Measurements from ENCODE around the gene MATN1. TPM values are rescaled to one million over a fixed set of nuclear protein-coding genes. Genes with fewer than 3 reads are reported as not detected.

Gene MATN1
- total RNA-seq, 1 donor = 2.7 TPM

DNA sequence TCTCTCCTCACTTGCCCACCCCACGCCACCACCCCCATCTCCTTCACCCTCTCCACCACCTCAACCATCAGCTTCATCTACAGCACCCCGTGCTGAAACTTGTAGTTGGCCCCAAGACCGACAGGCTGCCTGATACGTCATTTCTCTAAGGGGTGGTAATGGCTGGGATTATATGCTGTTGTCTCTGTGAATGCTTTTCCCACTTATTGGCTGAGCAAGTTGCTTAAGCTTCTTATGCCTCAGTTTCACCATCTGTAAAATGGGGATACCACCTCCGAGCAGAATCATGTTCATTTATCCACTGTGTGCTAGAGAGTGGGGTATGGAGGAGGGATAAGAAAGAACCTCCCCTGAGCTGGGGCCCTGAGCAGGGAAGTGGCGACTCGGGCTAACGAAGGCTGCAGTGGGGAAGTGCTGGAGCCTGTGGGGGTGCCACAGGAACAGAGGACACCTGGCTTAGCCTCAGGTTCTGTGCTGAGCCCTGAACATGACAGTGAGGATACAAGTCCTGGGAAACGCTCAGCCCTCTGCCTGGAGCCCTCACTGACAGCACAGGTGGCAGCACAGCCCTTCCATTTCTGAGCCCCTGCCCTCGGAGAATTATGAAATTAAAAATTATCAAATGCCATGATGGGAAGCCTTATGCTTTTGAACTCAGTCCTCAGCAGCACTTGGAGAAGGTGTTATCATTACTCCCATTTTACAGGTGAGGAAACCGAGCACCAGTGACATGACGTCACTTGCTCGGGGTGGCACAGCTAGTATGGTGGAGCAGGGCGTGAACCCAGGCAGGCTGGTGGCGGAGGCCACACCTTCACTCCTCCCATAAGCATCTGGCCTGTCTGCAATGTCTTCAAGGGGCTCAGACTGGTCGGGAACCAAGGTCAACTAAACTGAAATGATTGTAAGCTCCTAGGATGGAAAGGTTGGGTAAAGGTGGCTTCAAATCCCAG is 2.8 kb downstream of the MATN1 start:
- DNase-seq (ENCODE audit: low read depth in 2 of 3, low spot score in 2 of 3) = no peak

DNA sequence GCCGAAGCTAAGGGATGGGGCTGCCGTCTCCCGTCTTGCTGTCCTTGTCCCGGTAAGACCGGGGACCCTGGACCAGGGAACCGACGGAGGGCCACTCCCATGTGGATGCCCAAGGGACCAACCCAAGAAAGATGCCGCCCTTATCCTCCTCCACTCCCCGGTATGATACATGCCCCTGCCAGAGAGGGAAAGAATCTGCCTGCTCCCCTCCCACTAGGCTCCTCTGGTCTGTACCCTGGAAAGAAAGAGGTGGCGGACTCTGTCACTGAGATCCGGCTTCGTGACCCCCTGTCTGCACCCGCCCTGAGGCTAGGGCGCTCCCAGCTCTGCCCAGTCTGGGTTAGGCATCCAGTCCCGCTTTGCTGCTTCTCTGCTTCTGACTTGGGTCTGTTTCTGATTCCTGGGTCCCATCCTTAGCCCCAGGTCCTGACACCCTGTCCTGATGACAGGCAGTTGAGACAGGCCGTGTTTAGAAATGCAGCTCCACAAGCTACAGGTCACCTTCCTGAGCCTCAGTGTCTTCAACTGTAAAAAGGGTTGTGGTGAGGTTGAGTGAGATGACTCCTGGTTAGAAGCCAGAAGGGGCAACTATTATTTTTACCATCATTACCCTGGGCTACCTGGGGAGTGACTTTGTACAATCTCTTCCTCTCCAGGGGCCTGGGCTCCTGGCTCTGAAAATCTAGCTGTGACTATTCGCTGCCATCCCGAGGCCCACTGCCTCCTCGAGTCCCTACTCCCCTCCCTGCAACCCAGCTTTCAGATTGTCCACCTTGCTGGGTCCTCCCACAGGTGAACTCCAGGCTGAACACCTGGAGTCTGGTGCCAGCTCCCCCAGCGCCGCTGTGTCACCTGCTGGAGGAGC is 3.7 kb downstream of the MATN1 start:
- DNase-seq (ENCODE audit: low read depth in 2 of 3, low spot score in 2 of 3) = no peak

DNA sequence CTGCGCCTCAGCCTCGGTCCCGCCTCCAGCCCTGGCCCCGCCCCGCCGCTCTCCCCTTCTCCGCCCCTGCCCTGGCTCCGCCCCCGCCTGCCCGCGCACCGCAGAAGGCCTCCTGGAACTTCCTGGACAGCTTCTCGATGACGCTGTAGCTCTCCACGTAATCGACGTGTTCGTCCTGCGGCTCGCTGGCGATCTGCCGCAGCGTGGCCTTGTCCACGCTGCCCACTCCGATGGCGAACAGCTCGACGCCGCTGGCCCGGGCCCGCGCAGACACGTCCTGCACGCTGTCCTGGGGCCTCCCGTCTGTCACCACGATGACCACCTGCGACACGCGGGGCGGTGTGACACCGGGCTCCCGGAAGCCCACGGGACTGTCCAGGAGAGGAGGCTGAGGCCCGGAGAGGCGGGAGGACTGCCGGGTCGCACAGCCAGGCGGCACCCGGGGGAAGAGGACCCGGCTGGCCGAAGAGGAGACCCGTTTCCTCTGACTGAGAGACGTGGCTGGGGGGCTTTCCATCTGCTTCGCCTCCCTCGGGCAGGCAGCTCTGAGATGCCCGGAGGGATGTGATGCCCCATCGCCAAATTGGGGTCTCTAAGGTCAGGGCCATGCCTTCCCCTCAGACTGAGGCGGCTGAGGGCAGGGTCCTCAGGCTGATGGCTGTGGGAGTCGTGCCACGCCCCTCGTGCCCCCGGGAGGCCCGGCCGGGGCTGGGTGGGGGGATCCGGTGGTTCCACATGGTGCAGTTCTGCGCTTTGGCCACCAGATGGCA is 4.6 kb downstream of the MATN1 start:
- peak; percentile 78 to 88 (median 84) for DNase-seq (ENCODE audit: low read depth in 2 of 3, low spot score in 2 of 3)

DNA sequence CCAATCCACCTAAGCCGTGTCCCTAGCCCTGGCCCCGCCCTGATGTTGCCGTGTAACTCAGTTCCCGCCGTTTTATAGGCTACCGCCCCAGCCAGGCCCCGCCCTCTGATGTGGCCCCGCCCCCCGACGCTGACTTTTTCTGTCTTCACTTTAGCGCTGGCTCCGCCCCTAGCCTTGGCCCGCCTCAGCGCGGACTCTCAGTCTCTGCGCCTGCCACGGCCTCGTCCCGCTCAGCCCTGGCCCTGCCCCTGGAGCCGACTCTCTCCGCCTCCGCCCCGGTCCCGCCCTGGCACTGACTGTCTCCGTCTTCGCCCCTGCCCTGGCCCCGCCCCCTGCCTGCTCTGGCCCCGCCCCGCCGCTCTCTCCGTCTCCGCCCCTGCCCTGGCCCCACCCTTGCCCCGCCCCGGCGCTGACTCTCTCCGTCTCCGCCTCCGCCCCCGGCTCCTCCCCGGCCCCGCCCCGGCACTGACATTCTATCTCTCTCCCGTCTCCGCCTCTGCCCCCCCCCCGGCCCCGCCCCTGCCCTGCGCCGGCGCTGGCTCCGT is 5.2 kb downstream of the MATN1 start:
- DNase-seq (ENCODE audit: low read depth in 2 of 3, low spot score in 2 of 3) = peak; percentile 95 to 99 (median 98)

DNA sequence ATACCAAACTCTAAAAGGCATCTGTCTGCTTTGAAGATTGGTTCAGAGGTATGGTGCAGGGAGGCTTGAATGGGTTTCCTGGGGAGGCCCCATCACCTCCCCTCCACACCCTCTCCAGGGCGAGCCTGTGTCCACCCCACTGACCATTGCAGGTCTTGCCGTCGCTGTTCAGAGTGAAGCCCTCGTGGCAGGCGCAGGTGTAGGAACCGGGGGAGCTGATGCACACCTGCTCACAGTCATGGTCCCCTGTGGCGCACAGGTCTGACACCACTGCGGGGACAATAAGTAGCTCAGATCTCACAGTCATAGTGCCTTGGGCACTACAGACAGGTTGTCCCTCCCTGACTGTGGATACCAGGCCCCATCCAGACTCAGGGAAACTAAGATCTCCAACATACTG is 6.7 kb downstream of the MATN1 start:
- DNase-seq (ENCODE audit: low read depth in 2 of 3, low spot score in 2 of 3) = no peak

DNA sequence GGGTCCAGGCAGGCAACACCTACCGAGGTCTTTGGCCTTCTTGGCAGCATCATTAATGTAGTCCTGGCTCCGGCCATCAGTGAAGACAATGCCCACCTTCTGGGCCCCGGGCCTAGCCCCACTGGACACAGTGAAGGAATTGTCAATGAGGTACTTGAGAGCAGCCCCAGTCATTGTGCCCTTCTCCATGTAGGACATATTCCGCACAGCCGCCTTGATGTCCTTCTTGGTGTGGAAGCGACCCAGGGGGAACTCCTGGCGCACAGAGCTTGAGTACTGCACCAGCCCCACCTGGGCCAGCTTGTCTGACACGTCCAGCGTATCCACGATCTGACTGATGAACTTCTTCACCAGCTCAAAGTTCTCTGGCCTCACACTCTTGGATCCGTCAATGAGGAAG is 7.5 kb downstream of the MATN1 start:
- no peak for DNase-seq (ENCODE audit: low read depth in 2 of 3, low spot score in 2 of 3)

DNA sequence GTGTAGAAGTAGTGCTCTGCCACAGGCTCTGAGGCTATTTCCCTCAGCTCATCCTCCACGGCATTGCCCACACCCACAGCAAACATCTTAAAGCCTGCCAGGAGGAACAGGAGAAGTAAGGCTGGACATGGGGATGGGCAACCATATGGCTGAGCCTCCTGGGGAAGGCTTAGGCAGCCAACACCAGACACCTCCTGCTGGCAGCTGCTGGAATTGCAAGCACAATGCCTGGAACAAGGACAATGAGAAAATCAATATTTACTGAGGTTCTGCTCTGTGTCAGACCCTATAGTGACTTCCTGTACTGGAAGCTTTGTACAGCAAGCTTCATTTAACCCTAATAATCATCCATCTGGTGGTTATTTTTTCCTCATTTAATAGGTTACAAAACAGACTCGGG is 8.2 kb downstream of the MATN1 start:
- DNase-seq (ENCODE audit: low read depth in 2 of 3, low spot score in 2 of 3) = peak in 1 of 3 donors; percentile 29

DNA sequence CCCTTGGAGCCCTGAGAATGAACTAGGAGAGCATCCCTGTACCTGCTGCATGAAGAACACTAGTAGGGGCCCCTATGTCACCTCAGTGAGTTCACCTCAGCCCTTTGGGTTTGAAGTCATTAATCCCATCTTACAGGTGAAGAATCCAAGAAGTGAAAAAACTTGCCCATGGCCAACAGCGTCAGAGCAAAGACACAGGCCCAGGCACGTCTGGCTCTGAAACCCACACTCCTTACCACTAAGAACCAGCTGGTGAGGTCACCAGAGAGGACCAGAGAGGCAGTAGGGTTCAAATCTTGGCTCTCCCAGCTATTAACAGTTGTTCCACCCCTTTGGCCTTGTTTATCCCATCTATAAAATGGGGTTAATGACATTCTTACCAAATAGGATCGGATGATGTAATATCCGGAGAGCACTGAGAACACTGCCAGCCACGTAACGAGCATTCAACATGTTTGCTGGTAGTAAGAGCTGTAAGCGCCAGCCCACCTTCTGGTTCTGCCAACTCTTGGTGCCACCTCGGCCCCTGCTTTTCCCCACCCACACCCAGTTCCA is 8.8 kb downstream of the MATN1 start:
- DNase-seq (ENCODE audit: low read depth in 2 of 3, low spot score in 2 of 3) = no peak

DNA sequence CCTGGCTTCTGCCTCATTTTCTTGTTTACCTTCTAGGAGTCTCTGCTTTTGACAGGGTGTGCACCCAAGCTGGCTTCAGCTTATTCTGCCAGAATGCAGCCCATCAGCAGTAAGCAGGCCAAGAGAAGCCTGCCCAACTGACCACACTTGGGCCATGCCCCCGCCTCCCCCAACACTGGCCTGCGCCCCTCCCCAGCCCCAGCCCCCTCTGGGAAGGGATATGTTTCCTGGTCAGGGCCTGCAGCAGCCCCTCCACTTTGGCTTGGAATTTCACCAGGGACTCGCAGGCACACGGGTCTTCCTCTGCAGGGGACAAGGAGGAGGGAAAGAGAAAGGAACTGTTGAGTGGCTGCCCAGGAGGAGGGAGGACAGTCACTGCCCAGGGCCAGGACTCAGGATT is 9.4 kb downstream of the MATN1 start:
- no peak for DNase-seq (ENCODE audit: low read depth in 2 of 3, low spot score in 2 of 3)

DNA sequence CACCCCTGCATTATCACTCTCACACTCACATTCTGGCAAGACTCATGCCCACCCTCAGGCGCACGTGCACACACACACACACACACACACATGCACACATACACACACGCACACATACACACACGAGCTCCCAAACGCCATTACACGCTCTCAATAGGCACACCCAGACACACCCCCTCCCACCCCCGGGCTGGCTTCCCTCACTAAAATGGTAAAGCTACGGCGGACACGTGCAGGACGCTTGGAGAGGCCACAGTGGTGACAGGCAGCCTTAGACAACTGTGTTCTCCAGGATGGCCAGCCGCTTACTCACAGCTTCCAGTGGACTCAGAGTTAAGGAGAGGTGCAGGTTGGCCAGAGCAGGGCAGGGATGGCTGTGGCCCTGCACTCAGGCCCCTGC is 10.1 kb downstream of the MATN1 start:
- no peak for DNase-seq (ENCODE audit: low read depth in 2 of 3, low spot score in 2 of 3)

DNA sequence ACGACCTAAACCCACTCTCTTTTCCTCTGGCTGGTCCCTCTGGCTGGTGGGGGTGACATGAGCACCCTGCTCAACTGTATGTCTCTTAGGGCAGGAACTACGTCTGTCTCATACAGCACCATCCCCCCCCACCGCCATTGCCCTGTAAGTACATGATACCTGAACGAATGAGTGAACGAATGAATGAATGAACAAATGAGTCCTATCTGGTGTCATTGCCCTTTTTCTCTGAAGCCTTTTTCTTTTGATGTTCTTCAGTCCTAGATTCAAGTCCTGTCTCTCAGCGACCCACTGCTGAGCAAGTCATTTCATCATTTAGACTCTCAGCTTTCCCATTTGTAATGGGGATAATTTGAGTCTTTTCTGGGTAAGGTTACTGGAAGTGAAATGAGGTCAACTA is 10.8 kb downstream of the MATN1 start:
- DNase-seq (ENCODE audit: low read depth in 2 of 3, low spot score in 2 of 3) = no peak

DNA sequence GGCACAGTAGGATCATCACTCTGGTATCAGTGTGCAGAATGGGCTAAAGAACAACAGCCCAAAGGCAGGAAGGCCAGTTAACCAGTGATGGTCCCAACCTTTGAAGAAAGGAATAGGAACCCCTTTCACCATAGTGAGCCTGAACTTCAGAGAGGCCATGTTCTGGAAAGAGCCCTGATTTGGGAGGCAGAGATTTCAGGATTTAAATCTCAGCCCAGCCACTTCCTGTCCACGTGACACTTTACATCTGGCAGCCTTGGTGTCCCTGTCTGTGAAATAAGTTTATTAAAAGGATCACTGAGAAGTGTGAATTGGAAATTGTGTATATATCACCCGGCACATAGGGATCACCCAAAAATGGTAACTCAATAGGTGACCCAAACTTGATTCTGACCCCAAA is 13.0 kb downstream of the MATN1 start:
- no peak for DNase-seq (ENCODE audit: low read depth in 2 of 3, low spot score in 2 of 3)

DNA sequence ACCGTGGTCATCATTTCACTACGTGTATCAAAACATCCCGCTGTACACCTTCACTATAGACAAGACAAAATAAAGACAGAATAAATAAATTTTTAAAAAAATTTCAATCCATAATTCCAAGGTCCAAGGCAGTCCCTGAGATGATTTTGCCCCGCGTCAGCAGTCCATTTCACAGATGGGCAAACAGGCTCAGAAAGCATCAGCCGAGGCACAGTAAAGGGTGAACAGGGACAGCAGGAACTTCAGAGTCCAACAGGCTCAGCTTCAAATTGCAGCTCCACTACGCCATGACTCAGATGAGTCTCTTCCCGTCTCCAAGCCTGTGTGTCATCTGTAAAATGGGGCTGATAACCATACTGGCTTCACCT is 15.0 kb downstream of the MATN1 start:
- DNase-seq (ENCODE audit: low read depth in 2 of 3, low spot score in 2 of 3) = no peak

DNA sequence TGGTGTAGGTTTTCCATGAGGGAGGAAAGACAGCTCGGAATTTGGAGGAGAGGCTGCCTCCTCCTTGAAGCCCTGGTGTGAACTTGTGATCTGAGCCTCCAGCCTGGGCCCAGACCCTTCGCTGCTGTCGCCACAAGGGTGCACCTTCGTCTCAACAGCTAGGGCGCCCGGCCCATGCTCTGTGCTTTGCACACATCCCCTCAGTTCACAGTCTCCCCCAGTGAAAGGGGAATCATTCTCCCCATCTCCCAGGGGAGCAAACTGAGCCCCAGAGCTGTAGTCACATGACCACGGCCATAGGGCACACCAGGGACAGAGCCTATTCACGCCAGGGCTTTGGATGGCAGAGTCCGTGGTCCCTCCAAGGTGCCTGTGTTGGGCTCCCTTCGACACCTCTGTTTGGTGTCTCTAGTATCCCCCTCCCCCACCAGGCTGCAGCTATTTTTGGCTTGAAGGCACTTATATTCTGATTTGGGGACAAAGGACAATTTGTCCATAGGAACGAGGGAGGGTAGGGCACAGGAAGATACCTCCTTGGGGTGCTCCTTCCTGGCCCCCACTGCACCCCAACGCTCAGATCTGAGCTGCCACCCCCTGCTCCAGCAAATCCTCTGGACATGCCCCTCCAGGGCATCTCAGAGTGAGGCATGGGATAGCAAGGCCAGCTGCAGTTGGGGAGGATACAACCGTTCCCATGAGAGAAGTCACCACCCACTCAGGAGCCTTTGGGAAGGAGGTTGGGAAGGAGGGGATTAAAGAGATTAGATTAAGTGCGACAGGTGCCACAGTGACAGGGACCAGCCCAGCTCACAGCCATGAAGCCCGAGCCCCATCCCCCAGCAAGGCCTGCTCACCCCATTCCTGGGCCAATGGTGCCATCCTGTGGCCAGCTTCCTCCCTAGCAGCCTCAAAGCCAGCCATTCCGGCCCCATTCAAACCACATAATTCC is 15.7 kb downstream of the MATN1 start:
- DNase-seq (ENCODE audit: low read depth in 2 of 3, low spot score in 2 of 3) = peak in 2 of 3 donors; percentile 58 to 81

DNA sequence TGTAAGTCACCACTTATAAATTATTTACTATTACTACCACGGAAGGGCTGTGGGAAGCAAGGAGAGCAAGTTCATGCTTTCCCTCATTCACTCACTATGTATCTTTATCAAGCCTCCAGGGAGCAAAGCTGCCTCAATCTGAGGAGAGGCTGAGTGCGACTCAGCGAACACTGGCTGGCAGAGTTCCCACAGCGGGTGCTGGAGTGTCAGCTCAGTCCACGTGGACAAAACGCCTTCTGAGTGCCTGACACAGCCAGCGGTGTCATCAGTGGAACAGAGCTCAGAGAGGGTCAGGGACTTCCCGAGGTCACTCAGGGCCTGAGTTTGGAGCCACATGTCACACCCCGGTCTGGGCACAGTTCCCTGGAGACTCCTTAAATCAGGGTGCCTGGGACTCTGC is 16.9 kb downstream of the MATN1 start:
- DNase-seq (ENCODE audit: low read depth in 2 of 3, low spot score in 2 of 3) = no peak

DNA sequence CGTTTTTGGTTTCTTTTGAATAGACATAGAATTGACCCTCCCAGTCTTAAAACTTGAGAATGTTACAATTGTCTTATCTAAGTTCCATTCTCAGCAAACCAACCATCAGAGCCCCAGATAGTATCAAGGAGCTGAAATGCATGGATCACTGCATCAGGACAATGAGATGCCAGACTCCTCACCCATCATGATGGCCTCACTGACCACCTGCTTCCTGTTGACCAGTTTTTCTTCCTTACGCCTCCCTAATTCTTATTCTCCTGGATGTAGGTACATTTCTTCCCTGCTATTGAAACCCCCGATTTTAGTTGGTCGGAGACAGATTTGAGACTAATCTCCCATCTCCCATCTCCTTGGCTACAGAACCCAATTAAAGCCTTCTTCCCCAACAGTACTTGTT is 17.7 kb downstream of the MATN1 start:
- DNase-seq (ENCODE audit: low read depth in 2 of 3, low spot score in 2 of 3) = no peak

DNA sequence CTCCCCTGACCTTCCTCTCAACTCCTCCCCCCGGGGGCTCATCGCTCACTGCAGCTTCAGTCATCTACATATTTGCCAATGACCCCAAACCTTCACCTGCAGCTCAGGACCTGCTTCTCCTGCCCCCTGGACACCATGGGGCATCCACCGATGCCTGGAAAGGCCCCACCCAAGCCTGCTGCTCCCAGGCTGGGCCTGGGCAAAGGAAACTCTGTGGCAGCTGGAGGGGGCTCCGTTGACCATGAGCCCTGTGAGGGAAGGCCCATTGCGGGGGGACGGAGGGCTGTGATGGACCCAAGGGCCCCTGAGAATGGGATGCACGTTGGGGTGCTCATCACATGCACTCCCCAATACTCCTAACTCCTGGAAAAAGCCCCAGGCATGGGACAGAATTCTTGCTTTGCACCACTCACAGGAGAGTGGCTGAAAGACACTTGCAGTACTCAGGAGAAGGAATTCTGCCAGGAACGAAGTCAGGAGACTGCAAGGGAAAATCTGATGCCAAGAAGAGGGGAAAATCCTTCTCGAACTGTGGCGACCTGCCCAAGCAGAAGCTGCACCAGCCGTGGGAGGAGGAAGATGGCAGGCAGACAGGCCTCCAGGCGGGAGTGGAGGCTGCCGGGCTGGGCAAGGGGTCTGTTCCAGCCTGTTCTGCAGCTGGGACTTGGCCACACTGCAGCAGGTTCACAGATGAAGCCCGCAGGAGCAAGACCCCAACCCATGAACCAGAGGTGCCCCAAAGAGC is 18.4 kb downstream of the MATN1 start:
- DNase-seq (ENCODE audit: low read depth in 2 of 3, low spot score in 2 of 3) = no peak

DNA sequence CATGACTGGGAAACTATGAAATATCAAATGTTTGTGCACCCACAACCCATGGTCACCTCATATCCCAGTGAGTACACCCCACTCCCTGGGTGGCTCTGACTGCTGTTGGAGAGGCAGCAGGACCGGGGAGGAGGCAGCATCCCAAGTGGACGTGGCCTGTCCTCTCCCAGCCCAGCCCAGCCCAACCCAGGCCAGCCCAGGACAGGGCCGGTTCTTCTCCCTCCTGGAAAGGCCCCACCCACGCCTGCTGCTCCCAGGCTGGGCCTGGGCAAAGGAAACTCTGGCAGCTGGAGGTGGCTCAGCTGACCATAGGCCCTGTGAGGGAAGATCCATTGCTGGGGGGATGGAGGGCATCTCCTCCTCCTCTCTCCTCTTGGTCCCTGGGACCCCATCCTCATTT is 19.1 kb downstream of the MATN1 start:
- DNase-seq (ENCODE audit: low read depth in 2 of 3, low spot score in 2 of 3) = no peak

DNA sequence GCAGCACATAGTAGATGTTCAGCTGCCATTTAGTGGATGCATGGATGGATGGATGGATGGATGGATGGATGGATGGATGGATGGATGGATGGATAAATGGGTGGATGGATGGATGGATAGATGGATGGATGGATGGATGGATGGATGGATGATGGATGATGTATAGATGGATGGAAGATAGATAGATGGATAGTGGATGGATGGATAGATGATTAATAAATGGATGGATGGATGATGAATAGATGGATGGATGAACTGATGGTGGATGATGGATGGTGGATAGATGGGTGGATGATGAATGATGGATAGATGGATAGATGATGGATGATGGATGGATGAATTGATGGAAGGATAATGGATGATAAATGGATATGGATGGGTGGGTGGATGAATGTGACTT is 20.6 kb downstream of the MATN1 start:
- DNase-seq (ENCODE audit: low read depth in 2 of 3, low spot score in 2 of 3) = no peak

Measured in hematopoietic multipotent progenitor cell (in vitro differentiated cells).